Measurements from ENCODE around the gene CMTM2.
"Not testable (repeated sequence)": the region's sequence is repeated elsewhere in the genome, so short reads cannot be mapped to it uniquely, and the experiment has no call there.

GRCh38 chr16:66630561-66631260, 51.4 kb downstream of the CMTM2 start:
- not testable (repeated sequence) for TF ChIP-seq POLR2A (IDR thresholded peaks at IDR 0.05; ENCODE audit: extremely low read depth, insufficient read length); CTCF (IDR thresholded peaks at IDR 0.05; ENCODE audit: low read depth, low read length); MYC (IDR thresholded peaks at IDR 0.05; ENCODE audit: low read depth, low read length); MAX (IDR thresholded peaks at IDR 0.05; ENCODE audit: low read depth, low read length)

Measured in NB4 (cell line).